Measurements from ENCODE around the gene TM4SF1. TPM values are rescaled to one million over a fixed set of nuclear protein-coding genes. Genes with fewer than 3 reads are reported as not detected.

The TM4SF1 gene
- total and polyA plus RNA-seq, 9 of the 15 experiments (the other 6 are each of a cell fraction or from before 2014, with no cell fraction given) = 0.06 to 0.44 (median 0.08) TPM; not detected in 4

DNA sequence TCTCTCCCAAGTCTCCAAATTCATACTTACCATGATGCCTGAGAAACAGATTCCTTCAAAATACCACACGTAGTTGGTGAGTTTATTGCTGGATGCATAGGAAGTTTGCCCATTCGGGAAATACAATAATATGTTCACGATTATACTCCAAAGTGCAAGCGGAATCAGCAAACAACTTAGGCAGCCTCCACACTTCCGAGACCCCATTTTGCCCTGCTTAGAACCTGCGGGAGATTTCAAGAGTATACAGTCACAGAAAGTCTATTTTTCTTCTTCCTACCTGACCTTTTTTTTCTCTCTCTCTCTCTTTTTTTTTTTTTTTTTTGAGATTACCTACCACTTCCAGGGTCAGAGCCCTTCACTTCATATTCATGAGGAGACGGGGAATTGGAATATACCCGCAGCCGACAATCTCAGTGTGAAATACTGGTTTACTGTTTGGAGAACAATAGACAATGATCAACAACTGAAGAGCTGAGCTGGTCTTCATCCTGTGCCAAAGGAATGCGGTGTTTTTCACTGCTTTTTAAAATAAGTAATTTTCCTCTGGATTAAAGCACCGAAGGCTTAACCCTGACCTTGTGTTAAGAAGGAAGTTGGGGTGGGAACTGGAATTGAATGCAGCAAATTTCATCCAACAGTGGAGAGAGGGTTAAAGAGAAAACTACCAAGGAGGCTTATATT, 44.1 kb downstream of the TM4SF1 start, which contains the start of gene TM4SF18:
Gene TM4SF18, minus strand, starts transcription at position 461 of the 684 bp plus-strand sequence. Its CDS starts 254 bp downstream, at position 207.
- intact Hi-C loops (cut with micrococcal nuclease) (no loop called here), in situ Hi-C loops (cut with MboI) (no loop called here)
- no peak within 1 kb of the TSS for H3K27ac ChIP-seq (ENCODE audit: extremely low read depth, low read depth, low read length)
- no peak for ATAC-seq
- ChIA-PET POLR2A (no interaction called here), CTCF (ENCODE audit: low intra/inter-chr PET ratio) (interaction anchor here (1.8 kb wide), 1 partner anchor 378 kb away, joined by 8 read pairs; no protein-coding TSS in a partner anchor)
- no peaks in the 10 kb centered on the region; a peak in 1 of 5 replicates for H3K27me3 ChIP-seq (ENCODE audit: control insufficient read depth in 2 of 2, insufficient read depth in 2 of 2, low read length in 2 of 2)
- no peaks in the 10 kb centered on the region for H3K9me1 ChIP-seq (ENCODE audit: control insufficient read depth, insufficient read depth, low read length)
- no peaks in the 10 kb centered on the region for H4K20me1 ChIP-seq (replicated peaks; ENCODE audit: control insufficient read depth, insufficient read depth, low read length)
- no peak within 1 kb of the TSS for H3K4me3 ChIP-seq
- DNase-seq (ENCODE audit: extremely low read depth in 1 of 4, low spot score in 3 of 4) = no peak
- H3K79me2 ChIP-seq (ENCODE audit: control insufficient read depth, insufficient read depth, low read length) = no peaks in the 10 kb centered on the region
- H3K9me3 ChIP-seq (replicated peaks; ENCODE audit: control insufficient read depth, insufficient read depth, low read depth, low read length) = no peaks in the 10 kb centered on the region
- no TSS peak for BruUV-seq (replicated peaks)
- no peak within 1 kb of the TSS for H2AFZ ChIP-seq (ENCODE audit: low read depth, low read length)
- no peak for FAIRE-seq
- H3K9ac ChIP-seq (ENCODE audit: insufficient read depth in 1 of 2, low read depth in 2 of 2, low read length in 2 of 2) = no peak within 1 kb of the TSS
- no peaks in the 10 kb centered on the region for H3K4me1 ChIP-seq (replicated peaks in 1 of 2; ENCODE audit: control insufficient read depth in 2 of 2, insufficient read depth in 2 of 2, low read length in 2 of 2)
- under 1% methylated on average over 11 of the region's 11 CpGs for WGBS (ENCODE audit: insufficient coverage, low coverage, missing lambda C conversion rate)
- no peaks in the 10 kb centered on the region for H3K36me3 ChIP-seq (ENCODE audit: control insufficient read depth, insufficient read depth, low read length)
- H3K4me2 ChIP-seq (ENCODE audit: insufficient read depth, low read length) = no peak within 1 kb of the TSS
- TF ChIP-seq CBFA2T2 (conservative IDR thresholded peaks at IDR 0.05) = no peak
- no peak for TF ChIP-seq RFX7 (CRISPR knock-in tag; IDR thresholded peaks at IDR 0.05)
- no peak for TF ChIP-seq SREBF2 (CRISPR knock-in tag; IDR thresholded peaks at IDR 0.05)
- no peak for TF ChIP-seq ZNF384 (IDR thresholded peaks at IDR 0.05; ENCODE audit: low read depth, low read length)
- TF ChIP-seq NCOR1 (IDR thresholded peaks at IDR 0.05) = no peak
- no peak for TF ChIP-seq SMARCE1 (IDR thresholded peaks at IDR 0.05)
- no peak for TF ChIP-seq TEAD4 (IDR thresholded peaks at IDR 0.05; ENCODE audit: low read length)
- no peak for TF ChIP-seq TEAD4 (CRISPR knock-in tag; IDR thresholded peaks at IDR 0.05; ENCODE audit: borderline replicate concordance)
- no peak for TF ChIP-seq ZNF347 (CRISPR knock-in tag; IDR thresholded peaks at IDR 0.05; ENCODE audit: low read depth)
- TF ChIP-seq, protein P1, sequence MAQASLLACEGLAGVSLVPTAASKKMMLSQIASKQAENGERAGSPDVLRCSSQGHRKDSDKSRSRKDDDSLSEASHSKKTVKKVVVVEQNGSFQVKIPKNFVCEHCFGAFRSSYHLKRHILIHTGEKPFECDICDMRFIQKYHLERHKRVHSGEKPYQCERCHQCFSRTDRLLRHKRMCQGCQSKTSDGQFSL (CRISPR knock-in tag; IDR thresholded peaks at IDR 0.05) = no peak
- TF ChIP-seq, protein P1 (tag; IDR thresholded peaks at IDR 0.05) = no peak
- no peak for TF ChIP-seq HMG20A (CRISPR knock-in tag; conservative IDR thresholded peaks at IDR 0.05)
- TF ChIP-seq RAD21 (CRISPR knock-in tag; conservative IDR thresholded peaks at IDR 0.05 in 1 of 2, IDR thresholded peaks at IDR 0.05 in 1 of 2) = no peak
- TF ChIP-seq WHSC1 (IDR thresholded peaks at IDR 0.05; ENCODE audit: low read length) = no peak
- TF ChIP-seq SIX5 (IDR thresholded peaks at IDR 0.05; ENCODE audit: borderline replicate concordance in 1 of 2, insufficient read depth in 1 of 2, low read depth in 1 of 2, low read length in 2 of 2) = no peak
- TF ChIP-seq, protein P2, sequence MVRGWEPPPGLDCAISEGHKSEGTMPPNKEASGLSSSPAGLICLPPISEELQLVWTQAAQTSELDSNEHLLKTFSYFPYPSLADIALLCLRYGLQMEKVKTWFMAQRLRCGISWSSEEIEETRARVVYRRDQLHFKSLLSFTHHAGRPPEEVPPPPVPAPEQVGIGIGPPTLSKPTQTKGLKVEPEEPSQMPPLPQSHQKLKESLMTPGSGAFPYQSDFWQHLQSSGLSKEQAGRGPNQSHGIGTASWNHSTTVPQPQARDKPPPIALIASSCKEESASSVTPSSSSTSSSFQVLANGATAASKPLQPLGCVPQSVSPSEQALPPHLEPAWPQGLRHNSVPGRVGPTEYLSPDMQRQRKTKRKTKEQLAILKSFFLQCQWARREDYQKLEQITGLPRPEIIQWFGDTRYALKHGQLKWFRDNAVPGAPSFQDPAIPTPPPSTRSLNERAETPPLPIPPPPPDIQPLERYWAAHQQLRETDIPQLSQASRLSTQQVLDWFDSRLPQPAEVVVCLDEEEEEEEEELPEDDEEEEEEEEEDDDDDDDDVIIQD (CRISPR knock-in tag; IDR thresholded peaks at IDR 0.05) = no peak
